ENCODE results near the gene PTH2.
"Not testable (repeated sequence)": the region's sequence is repeated elsewhere in the genome, so short reads cannot be mapped to it uniquely, and the experiment has no call there.

Gene PTH2

DNA sequence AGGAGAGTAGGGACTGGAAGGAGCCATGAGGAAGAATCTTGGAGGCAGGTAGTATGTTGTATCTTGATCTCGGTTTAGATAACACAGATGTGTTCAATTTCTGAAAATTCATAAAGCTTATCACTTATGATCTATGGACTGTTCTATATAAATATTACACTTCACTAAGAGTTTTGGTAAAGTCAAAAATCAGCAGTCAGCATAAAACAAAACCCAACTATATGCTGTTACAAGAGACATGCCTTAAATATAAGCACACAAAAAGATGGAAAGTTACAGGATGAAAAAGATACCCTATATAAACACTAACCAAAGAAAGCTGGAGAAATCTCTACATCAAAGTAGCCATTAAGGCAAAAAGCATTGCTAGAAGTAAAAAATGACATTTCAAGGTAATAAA, 39.6 kb downstream of the PTH2 start:
- no peaks in the 10 kb centered on the region for H3K9me3 ChIP-seq (ENCODE audit: control insufficient read depth, low read length)
- no peak overlapping the region for H3K27ac ChIP-seq (ENCODE audit: insufficient read depth, low read depth, low read length, poor library complexity, severe bottlenecking)
- no peak overlapping the region for H3K4me3 ChIP-seq (ENCODE audit: insufficient read depth, low read depth, low read length)
- H3K4me1 ChIP-seq (ENCODE audit: control insufficient read depth, insufficient read depth, low read length) = no peaks in the 10 kb centered on the region
- WGBS, 2 experiments = 100% methylated on average over 1 of the region's 1 CpG; no CpG with 5 or more reads in 1 of the 2 experiments
- no peaks in the 10 kb centered on the region for H3K27me3 ChIP-seq (ENCODE audit: control insufficient read depth, insufficient read depth, low read length, poor library complexity, severe bottlenecking)
- no peaks in the 10 kb centered on the region for H3K36me3 ChIP-seq (ENCODE audit: control insufficient read depth, insufficient read depth, low read length)

DNA sequence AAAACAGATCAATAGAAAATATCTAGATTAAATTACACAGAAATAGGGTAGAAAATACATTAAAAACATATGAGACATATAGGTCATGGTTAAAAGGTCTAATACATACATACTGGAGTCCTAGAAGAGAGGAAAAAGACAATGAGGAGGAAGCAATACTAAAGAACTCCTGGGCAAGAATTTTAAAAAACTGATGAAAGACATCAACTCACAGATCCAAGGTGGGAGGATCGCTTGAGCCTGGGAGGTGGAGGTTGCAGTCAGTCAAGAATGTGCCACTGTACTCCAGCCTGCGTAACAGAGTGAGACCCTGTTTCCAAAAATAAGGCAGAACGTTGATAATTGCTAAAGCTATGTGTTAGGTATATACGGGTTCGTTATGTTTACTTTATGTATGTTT, 40.6 kb downstream of the PTH2 start:
- no peak overlapping the region for H3K27ac ChIP-seq (ENCODE audit: insufficient read depth, low read depth, low read length, poor library complexity, severe bottlenecking)
- H3K9me3 ChIP-seq (ENCODE audit: control insufficient read depth, low read length) = no peaks in the 10 kb centered on the region
- H3K4me1 ChIP-seq (ENCODE audit: control insufficient read depth, insufficient read depth, low read length) = no peaks in the 10 kb centered on the region
- no peaks in the 10 kb centered on the region for H3K36me3 ChIP-seq (ENCODE audit: control insufficient read depth, insufficient read depth, low read length)
- 82 to 91% methylated on average over 5 of the region's 5 CpGs for WGBS, 2 experiments
- no peaks in the 10 kb centered on the region for H3K27me3 ChIP-seq (ENCODE audit: control insufficient read depth, insufficient read depth, low read length, poor library complexity, severe bottlenecking)
- H3K4me3 ChIP-seq (ENCODE audit: insufficient read depth, low read depth, low read length) = no peak overlapping the region

DNA sequence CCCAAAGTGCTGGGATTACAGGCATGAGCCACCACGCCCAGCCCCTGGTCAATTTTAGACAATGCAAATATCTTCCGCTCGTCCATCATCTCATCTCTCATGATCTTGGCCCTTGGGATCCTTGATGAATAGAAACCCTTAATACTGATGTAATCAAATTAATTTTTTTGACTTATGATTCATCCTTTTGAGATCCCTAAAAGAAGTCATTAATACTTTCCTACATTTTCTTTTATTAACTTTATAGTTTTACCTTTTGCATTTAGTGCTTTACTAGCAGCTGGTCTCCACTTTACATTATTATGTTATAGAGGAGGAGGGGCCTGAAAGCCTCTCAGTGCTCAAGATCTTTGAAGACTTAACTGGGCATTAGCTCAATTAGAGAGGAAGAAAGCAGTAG, 42.9 kb downstream of the PTH2 start:
- Histone ChIP-seq H3K36me3 (ENCODE audit: control insufficient read depth, insufficient read depth, low read length) (no peaks in the 10 kb centered on the region), H3K4me3 (ENCODE audit: insufficient read depth, low read depth, low read length) (no peak overlapping the region), H3K27ac (ENCODE audit: insufficient read depth, low read depth, low read length, poor library complexity, severe bottlenecking) (no peak overlapping the region), H3K27me3 (ENCODE audit: control insufficient read depth, insufficient read depth, low read length, poor library complexity, severe bottlenecking) (no peaks in the 10 kb centered on the region), H3K4me1 (ENCODE audit: control insufficient read depth, insufficient read depth, low read length) (no peaks in the 10 kb centered on the region), H3K9me3 (ENCODE audit: control insufficient read depth, low read length) (no peaks in the 10 kb centered on the region)
- 90 to 97% methylated on average over 3 of the region's 3 CpGs for WGBS, 2 experiments

DNA sequence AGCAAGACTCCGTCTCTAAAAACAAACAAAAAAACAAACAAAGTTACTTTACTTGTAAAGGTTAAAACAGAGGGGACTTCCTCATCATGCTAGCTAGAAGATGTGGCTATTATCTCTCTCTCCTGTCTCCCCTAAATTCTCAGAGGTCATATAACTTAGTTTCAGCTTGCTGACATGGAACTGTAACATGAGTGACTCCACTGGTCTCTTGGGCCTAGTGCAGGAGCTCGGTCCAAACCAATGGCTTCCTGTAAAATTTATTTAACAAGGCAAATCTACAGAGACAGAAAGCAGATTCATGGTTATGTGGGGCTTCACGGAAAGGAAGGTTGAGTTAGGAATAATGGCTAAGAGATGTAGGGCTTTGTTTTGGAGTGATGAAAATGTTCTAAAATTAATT, 44.7 kb downstream of the PTH2 start:
- Histone ChIP-seq H3K36me3 (ENCODE audit: control insufficient read depth, insufficient read depth, low read length) (no peaks in the 10 kb centered on the region), H3K4me1 (ENCODE audit: control insufficient read depth, insufficient read depth, low read length) (no peaks in the 10 kb centered on the region)
- 87 to 91% methylated on average over 3 of the region's 3 CpGs for WGBS, 2 experiments

DNA sequence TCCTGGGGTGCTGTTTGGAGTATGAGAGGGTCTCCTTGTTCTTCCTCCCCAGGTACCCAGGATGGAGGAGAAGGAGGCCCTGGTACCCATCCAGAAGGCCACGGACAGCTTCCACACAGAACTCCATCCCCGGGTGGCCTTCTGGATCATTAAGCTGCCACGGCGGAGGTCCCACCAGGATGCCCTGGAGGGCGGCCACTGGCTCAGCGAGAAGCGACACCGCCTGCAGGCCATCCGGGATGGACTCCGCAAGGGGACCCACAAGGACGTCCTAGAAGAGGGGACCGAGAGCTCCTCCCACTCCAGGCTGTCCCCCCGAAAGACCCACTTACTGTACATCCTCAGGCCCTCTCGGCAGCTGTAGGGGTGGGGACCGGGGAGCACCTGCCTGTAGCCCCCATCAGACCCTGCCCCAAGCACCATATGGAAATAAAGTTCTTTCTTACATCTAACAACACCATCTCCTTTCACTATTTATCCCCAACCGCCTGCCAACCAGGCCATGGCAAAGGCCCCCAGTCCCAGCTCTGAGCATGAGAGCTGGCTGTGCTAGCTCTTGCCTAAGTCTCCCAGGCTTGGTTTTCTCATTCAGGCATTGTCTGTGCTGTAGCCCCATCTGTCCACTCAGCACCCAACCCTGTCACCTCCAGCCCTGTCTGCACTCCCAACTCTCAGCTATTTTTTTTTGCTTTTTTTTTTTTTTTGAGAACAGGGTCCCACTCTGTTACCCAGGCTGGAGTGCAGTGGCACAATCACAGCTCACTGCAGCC, 48.4 kb downstream of the PTH2 start:
- Histone ChIP-seq H3K36me3 (ENCODE audit: control insufficient read depth, insufficient read depth, low read length) (no peaks in the 10 kb centered on the region), H3K9me3 (ENCODE audit: control insufficient read depth, low read length) (no peaks in the 10 kb centered on the region), H3K27me3 (ENCODE audit: control insufficient read depth, insufficient read depth, low read length, poor library complexity, severe bottlenecking) (no peaks in the 10 kb centered on the region), H3K4me3 (ENCODE audit: insufficient read depth, low read depth, low read length) (no peak overlapping the region), H3K4me1 (ENCODE audit: control insufficient read depth, insufficient read depth, low read length) (no peaks in the 10 kb centered on the region), H3K27ac (ENCODE audit: insufficient read depth, low read depth, low read length, poor library complexity, severe bottlenecking) (no peak overlapping the region)
- WGBS, 2 experiments = 89 to 90% methylated on average over 16 of the region's 16 CpGs

More for the DNA sequence above, 44.7 kb downstream of the PTH2 start:
- no peaks in the 10 kb centered on the region for H3K27me3 ChIP-seq (ENCODE audit: control insufficient read depth, insufficient read depth, low read length, poor library complexity, severe bottlenecking)
- H3K4me3 ChIP-seq (ENCODE audit: insufficient read depth, low read depth, low read length) = no peak overlapping the region
- no peaks in the 10 kb centered on the region for H3K9me3 ChIP-seq (ENCODE audit: control insufficient read depth, low read length)
- H3K27ac ChIP-seq (ENCODE audit: insufficient read depth, low read depth, low read length, poor library complexity, severe bottlenecking) = no peak overlapping the region

DNA sequence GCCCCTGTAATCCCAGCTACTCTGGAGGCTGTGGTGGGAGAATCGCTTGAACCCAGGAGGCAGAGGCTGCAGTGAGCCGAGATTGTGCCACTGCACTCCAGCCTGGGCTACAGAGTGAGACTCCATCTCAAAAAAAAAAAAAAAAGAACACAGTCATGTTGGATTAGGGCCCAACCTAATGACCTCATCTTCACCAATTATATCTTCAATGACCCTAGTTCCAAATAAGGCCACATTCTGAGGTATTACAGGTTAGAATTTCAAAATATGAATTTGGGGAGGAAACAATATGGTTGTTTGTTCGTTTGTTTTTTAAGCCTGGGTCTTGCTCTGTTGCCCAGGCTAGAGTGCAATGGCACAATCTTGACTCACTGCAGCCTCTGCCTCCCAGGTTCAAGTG, 50.1 kb downstream of the PTH2 start:
- H3K27me3 ChIP-seq (ENCODE audit: control insufficient read depth, insufficient read depth, low read length, poor library complexity, severe bottlenecking); H3K36me3 ChIP-seq (ENCODE audit: control insufficient read depth, insufficient read depth, low read length); H3K4me1 ChIP-seq (ENCODE audit: control insufficient read depth, insufficient read depth, low read length); H3K9me3 ChIP-seq (ENCODE audit: control insufficient read depth, low read length); H3K27ac ChIP-seq (ENCODE audit: insufficient read depth, low read depth, low read length, poor library complexity, severe bottlenecking); H3K4me3 ChIP-seq (ENCODE audit: insufficient read depth, low read depth, low read length): not testable (repeated sequence)
- 88 to 89% methylated on average over 3 of the region's 3 CpGs for WGBS, 2 experiments

Measured in ectodermal cell (in vitro differentiated cells).